GM21825 (cell line): Measurements from ENCODE around the gene MAGI1.

Experiments
- ATAC-seq: cut with Tn5 transposase; IDR thresholded peaks from one replicate; pipeline ENCODE4 v1.9.1; 2021; ENCODE audit warnings: mild to moderate bottlenecking, moderate library complexity; ENCODE audit not compliant: unreplicated experiment

MAGI1 gene

GRCh38 chr3:65950340-65951326, 88.1 kb downstream of the MAGI1 start:
- ATAC-seq, result no peak

DNA sequence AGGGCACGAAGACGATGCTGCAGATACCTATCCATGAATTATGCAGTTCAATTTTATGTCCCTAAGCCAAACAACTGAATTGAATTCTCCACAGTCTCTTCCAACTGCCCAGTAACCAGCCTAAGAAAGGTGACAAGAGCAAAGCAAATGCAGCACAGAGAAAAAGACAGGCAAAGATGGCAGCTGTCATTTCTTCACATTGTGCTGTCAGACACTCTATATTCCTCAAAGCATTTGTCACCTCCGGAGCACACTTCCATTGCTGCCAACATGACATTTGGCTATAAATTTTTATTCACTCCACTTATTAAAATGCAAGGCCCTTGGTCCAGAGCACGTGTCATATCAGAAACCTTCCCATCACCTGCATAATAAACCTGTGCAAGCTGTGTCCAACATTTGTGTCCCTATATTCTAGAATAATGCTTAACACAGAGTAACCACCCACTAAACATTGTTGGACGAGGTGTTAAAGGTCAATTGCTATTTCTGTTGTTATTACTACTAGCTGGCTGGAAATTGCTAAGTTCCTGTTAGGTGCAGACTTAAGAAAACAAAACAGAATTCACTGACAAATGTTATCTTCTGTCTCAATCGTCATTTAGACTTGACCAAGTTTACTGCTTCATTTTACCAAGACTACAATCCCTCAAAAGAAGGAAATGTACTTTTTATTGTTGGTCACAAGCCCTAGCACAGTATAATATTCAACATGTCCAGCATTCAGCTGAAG, 89.7 kb downstream of the MAGI1 start:
- ATAC-seq, result no peak

- no peak for ATAC-seq
Measured at GRCh38 chr3:65946438-65946837, 92.3 kb downstream of the MAGI1 start.

GRCh38 chr3:65945953-65946352, 92.8 kb downstream of the MAGI1 start:
- no peak for ATAC-seq

DNA sequence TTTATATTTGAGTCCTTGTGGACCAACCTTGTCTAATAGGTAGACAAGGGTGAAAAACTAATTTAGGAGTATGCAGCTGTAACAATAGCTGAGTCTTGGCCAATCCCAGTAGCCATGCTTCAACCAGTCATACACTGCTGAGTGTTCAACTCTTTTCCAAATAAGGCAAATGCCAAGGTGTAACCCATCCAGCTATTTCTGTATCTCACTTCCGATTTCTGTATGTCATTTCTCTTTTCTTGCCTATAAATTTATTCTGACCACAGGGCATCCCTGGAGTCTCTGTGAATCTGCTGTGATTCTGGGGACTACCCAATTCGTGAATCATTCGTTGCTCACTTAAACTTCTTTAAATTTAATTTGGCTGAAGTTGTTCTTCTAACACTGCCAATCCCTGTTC, 93.2 kb downstream of the MAGI1 start:
- no peak for ATAC-seq

DNA sequence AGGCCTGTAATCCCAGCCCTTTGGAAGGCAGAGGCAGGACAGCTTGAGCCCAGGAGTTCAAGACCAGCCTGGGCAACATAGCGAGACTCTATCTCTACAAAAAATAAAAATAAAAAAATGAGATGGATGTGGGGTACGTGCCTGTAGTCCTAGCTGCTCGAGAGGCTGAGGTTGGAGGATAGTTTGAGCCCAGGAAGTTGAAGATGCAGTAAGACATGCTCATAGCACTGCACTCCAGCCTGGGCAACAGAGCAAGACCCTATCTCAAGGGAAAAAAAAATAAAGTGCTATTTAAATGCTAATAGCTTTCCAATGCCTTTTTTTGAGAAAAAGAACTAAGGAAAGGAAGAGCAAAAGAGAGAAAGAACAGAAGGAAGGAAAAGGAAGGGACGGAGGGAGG, 94.5 kb downstream of the MAGI1 start:
- no peak for ATAC-seq

DNA sequence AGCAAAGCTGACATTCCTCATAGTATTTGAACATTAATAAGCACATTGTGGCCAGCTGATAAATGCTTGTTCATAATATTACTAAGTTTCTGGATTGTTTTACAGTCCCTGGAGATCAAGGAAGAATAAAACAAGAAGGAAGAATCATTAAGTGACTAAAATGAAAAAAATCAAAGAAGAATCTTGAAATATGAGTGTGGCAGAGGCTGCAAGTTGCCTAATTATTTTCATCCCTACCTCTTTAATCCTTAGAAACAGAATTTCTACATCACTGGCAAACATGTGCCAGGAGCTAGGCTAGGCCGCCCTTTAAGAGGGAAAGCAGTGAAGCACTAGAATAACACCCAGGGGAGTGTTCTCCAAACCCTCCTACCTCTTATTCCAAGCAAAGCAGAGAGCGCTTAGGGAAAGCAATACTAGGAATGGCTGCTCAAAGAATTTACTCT, 98.9 kb downstream of the MAGI1 start:
- no peak for ATAC-seq

DNA sequence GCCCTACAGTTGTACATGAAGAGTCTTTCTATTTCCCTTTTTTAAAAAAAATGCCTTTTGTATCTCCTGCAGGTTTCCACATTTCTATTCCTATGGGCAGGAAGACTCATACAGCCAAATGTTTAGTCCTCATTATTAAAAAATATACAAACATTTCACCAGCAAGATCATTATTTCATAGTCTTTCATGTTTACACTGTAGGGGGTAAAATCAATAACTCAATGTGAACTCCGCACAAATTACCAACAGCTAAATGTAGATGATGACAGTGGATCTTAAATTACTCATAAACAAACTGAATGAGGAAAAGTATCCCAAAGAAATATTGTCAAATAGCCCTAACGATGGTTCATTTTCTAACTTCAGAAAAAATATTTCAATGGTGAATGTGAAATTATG, 99.5 kb downstream of the MAGI1 start:
- no peak for ATAC-seq

- ATAC-seq, result no peak
Measured at GRCh38 chr3:65938676-65939075, 100.0 kb downstream of the MAGI1 start.

GRCh38 chr3:65938147-65938546, 100.6 kb downstream of the MAGI1 start:
- ATAC-seq, result no peak

- ATAC-seq, result no peak
Measured at GRCh38 chr3:65936908-65937638, 101.6 kb downstream of the MAGI1 start.

DNA sequence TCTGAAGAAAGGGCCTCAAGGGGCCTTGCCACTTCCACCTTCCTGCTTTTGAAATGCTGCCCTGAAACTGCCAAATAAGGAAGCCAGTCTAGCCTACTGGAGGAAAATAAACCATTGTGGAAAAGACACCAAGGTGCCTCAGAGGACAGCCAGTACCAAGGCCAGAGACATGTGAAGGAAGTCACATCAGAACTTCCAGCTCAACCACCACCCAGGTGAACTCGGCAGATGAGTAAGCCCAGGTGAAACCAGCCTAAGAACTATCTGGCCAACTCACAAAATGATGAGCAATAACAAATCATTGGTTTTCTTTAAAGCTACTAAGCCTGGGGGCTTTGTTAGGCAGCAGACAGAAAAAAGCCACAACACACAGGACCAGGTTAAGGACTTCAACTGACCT, 103.0 kb downstream of the MAGI1 start:
- ATAC-seq, result no peak

DNA sequence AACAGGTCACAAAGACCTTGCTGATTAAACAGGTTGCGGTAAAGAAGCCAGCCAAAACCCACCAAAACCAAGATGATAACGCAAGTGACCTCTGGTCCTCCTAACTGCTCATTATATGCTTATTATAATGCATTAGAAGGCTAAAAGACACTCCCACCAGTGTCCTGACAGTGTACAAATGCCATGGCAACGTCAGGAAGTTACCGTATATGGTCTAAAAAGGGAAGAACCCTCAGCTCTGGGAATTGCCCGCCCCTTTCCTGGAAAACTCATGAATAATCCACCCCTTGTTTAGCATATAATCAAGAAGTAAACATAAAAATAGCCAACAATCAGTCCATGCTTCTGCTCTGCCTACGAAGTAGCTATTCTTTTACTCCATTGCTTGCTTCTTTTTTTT, 108.1 kb downstream of the MAGI1 start:
- no peak for ATAC-seq

- ATAC-seq, result no peak
Measured at GRCh38 chr3:65928110-65928509, 110.6 kb downstream of the MAGI1 start.

- ATAC-seq, result no peak
Measured at GRCh38 chr3:65927576-65927975, 111.1 kb downstream of the MAGI1 start.

DNA sequence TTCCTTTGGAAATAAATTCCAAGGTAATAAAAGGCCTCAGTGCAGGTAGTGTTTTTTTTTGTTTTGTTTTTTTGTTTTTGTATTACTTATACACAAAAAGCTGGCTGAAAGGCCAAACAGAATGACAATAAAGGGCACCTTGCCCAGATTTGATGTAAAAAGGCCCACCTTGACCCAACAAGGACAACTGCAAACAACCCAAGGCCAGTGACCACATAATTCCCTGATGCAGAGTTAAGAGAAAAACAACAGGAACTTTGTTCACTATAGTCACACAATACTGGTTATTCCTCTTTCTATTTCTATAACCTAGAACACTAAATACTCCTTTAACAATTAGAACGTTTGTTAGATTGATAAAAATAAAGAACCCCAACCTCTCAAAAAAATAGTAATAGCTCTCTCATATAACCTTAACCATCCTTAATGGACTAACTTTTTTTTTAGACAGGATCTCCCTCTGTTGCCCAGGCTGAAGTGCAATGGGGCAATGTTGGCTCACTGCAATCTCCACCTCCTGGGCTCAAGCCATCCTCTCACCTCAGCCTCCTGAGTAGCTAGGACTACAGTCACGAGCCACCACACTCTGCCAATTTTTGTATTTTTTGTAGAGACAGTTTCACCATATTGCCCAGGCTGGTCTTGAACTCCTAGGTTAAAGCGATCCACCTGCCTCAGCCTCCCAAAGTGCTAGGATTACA, 113.3 kb downstream of the MAGI1 start:
- no peak for ATAC-seq

- ATAC-seq, result no peak
Measured at GRCh38 chr3:65924762-65925161, 114.0 kb downstream of the MAGI1 start.

DNA sequence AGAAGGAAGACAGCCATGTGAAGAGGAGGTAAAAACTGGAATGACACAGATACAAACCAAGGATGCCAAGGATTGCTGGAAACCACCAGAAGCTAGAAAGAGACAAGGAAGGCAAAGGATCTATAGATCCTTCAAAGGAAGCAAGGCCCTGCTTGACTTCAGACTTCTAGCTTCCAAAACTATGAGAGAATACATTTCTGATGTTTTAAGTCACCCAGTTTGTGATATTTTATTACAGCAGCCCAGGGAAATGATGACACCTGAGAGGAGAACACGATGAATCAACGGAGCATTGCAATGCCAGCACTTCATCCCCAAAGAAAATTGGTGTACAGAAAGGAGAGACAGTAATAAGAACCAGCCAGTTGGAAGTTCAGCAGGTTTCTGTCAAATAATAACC, 116.3 kb downstream of the MAGI1 start:
- ATAC-seq, result no peak

DNA sequence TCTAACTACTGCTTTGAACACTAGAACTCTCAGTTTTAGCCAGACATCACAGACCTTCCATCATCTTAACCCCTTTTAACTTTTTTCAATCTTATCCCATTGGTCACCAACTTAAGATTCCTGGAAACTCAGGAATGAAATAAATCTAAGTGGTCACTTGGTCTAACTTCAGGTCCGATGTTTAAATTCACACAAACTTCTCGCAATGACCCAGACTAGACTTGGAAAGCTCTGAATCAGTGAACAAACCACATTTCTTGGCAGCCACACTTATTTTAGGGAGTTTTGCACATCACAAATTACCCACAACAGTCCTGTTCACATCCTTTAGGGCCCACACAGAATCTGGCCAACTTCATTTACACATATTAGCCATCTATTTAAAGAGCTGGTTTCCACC, 118.9 kb downstream of the MAGI1 start:
- no peak for ATAC-seq

DNA sequence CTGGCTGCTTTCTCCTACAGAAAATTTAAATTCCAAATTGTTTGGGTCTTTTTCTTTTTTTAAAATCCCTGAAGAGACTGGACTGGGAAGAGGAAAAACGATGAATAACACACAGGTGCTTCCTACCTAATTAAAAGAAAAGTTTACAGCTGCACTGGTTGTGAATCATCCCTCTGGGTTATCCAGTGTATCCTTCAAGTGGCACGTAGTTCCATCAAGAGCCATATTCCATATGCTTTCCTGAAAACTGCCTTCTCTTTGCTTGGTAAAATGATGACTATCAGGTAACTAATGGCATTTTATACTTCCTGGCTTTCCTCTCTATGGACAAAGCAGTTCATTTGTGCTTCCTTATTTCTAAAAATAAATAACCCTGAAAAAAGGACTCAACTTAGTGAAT, 123.2 kb downstream of the MAGI1 start:
- no peak for ATAC-seq
